Neural crest cell (in vitro differentiated cells): ENCODE measurements around the gene YIF1B. TPM values are rescaled to one million over a fixed set of nuclear protein-coding genes. Genes with fewer than 3 reads are reported as not detected.

ENCODE experiments used
- DNase-seq: peaks from one replicate; pipeline ENCODE4 v3.0.0; 2021; ENCODE audit warnings: low read depth, mixed read lengths, low spot score
- H3K27ac Mint-ChIP-seq: one replicate; pipeline ENCODE4 v1.8.0; 2021; ENCODE audit warnings: mild to moderate bottlenecking, mixed read lengths; ENCODE audit not compliant: unreplicated experiment
- H3K27me3 Mint-ChIP-seq: 2 replicates; pipeline ENCODE4 v1.8.0; 2021; ENCODE audit warnings: low read depth, mild to moderate bottlenecking, mixed read lengths
- H3K36me3 Mint-ChIP-seq: 2 replicates; pipeline ENCODE4 v1.8.0; 2021; ENCODE audit warnings: low read depth, mild to moderate bottlenecking, mixed read lengths
- H3K4me1 Mint-ChIP-seq: 2 replicates; pipeline ENCODE4 v1.8.0; 2021; ENCODE audit warnings: mixed read lengths
- H3K4me3 Mint-ChIP-seq: one replicate; pipeline ENCODE4 v1.8.0; 2021; ENCODE audit warnings: mild to moderate bottlenecking, mixed read lengths
- H3K9me3 Mint-ChIP-seq: 2 replicates; pipeline ENCODE4 v1.8.0; 2021; ENCODE audit warnings: mixed read lengths
- total RNA-seq: library from RNA; stranded (reverse); gene quantifications from 2 replicates; pipeline ENCODE4 v1.2.1, GENCODE V29; 2021
- TF ChIP-seq, protein P1 (sequence below): fragments of 200-600 bp; sonication (generic); conservative IDR thresholded peaks from 2 replicates; pipeline ENCODE4 v1.5.0; 2021; ENCODE audit warnings: antibody characterized with exemption, mild to moderate bottlenecking

Gene YIF1B
- total RNA-seq, 1 donor from 2014 or later = 45.7 TPM

DNA sequence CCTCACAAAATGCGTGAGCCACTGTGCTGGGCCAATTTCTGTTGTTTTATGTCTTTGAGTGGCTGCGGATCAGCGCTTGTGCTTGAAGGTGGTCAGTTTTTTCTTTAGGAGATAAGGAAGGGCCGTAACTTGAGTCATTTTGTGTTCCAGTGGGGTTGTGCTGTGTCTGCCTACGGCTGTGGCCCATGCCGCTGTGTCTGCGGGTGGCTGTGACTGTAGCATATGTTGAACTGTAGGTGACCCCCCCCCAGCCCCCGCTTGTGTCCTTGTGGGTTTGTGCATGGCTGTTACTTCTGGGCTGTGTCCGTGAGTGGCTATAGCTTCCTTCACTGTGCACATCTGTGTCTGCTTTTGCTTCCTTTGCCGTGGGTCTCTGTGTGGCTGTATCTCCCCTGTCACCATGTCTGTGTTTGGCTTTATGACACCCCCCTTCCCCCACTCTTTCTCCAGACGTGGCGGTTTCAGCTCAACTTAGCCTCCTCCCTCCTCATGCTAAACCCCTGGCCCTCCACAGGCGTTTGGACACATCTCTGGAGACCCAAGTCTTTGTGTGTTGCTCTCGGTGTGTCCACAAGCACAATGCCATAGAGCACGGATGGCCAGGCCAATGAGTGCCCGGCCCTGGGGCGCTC lies 60.2 kb downstream of the YIF1B start:
- DNase-seq = no peak
- no peak overlapping the region for H3K27ac Mint-ChIP-seq
- no peaks in the 10 kb centered on the region for H3K9me3 Mint-ChIP-seq
- H3K4me1 Mint-ChIP-seq = peaks cover 33% of the 10 kb centered on the region
- TF ChIP-seq, protein P1, sequence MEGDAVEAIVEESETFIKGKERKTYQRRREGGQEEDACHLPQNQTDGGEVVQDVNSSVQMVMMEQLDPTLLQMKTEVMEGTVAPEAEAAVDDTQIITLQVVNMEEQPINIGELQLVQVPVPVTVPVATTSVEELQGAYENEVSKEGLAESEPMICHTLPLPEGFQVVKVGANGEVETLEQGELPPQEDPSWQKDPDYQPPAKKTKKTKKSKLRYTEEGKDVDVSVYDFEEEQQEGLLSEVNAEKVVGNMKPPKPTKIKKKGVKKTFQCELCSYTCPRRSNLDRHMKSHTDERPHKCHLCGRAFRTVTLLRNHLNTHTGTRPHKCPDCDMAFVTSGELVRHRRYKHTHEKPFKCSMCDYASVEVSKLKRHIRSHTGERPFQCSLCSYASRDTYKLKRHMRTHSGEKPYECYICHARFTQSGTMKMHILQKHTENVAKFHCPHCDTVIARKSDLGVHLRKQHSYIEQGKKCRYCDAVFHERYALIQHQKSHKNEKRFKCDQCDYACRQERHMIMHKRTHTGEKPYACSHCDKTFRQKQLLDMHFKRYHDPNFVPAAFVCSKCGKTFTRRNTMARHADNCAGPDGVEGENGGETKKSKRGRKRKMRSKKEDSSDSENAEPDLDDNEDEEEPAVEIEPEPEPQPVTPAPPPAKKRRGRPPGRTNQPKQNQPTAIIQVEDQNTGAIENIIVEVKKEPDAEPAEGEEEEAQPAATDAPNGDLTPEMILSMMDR = no peak
- H3K27me3 Mint-ChIP-seq = peaks cover 44% of the 10 kb centered on the region
- H3K36me3 Mint-ChIP-seq = no peaks in the 10 kb centered on the region
- peak overlapping the region; percentile 38 for H3K4me3 Mint-ChIP-seq

DNA sequence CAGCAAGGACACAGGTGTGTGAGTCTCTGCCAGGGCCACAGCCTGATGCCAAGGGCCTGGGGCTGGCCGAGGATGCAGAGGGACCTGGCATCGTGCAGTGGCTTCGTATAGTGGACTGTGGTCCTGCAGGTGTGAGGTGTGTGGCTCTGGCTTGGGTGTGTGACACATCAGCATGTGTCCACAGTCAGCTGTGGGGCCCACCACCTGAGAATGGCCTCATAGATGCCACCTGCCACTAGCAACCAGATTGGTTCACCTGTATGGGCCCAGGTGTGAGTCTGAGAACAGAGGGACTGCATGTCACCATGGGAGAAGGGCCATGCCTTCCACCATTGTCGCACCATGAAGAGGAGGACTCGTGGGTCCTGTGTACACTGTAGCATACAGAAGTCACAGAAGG lies 62.0 kb downstream of the YIF1B start:
- peaks cover 38% of the 10 kb centered on the region for H3K4me1 Mint-ChIP-seq
- peak overlapping the region; percentile 27 for H3K4me3 Mint-ChIP-seq
- TF ChIP-seq, protein P1 = no peak
- DNase-seq = no peak
- H3K27me3 Mint-ChIP-seq = peaks cover 40% of the 10 kb centered on the region
- H3K9me3 Mint-ChIP-seq = no peaks in the 10 kb centered on the region
- H3K27ac Mint-ChIP-seq = no peak overlapping the region
- H3K36me3 Mint-ChIP-seq = no peaks in the 10 kb centered on the region

Other genes with a start within 250 kb of the YIF1B start
- gene DPF1, start 91.7 kb downstream of the YIF1B start, total RNA-seq = 31.7 and 35.5 TPM in 2 replicates
- 1.2 and 1.7 TPM in 2 replicates for gene PPP1R14A, start 59.6 kb downstream of the YIF1B start, total RNA-seq
- gene SPINT2, start 51.4 kb downstream of the YIF1B start, total RNA-seq = 9.2 and 9.6 TPM in 2 replicates
- not detected in 2 replicates for gene C19orf33, start 11.7 kb downstream of the YIF1B start, total RNA-seq
- gene KCNK6, start 3.9 kb upstream of the YIF1B start, total RNA-seq = not detected in 2 replicates
- 5.0 and 6.0 TPM in 2 replicates for gene CATSPERG, start 19.9 kb upstream of the YIF1B start, total RNA-seq
- 186 and 190 TPM in 2 replicates for gene PSMD8, start 58.6 kb upstream of the YIF1B start, total RNA-seq
- gene GGN, start 72.1 kb upstream of the YIF1B start, total RNA-seq = 1.4 and 2.2 TPM in 2 replicates
- 11.2 and 12.0 TPM in 2 replicates for gene SPRED3, start 72.8 kb upstream of the YIF1B start, total RNA-seq
- gene FAM98C, start 87.1 kb upstream of the YIF1B start, total RNA-seq = 10.6 and 11.8 TPM in 2 replicates
- gene RASGRP4, start 110.3 kb upstream of the YIF1B start, total RNA-seq = 0.43 and 0.58 TPM in 2 replicates
- gene RYR1, start 117.7 kb upstream of the YIF1B start, total RNA-seq = 1.1 and 1.5 TPM in 2 replicates